Hematopoietic multipotent progenitor cell treated with erythropoietin and hydrocortisone succinate and interleukin-3 and kit ligand, for 4 days (in vitro differentiated cells): ENCODE measurements around the gene ZNF516.

Experiments used
- DNase-seq: peaks from one replicate; pipeline ENCODE4 v3.0.0-alpha.2; 2015

The ZNF516 gene

DNA sequence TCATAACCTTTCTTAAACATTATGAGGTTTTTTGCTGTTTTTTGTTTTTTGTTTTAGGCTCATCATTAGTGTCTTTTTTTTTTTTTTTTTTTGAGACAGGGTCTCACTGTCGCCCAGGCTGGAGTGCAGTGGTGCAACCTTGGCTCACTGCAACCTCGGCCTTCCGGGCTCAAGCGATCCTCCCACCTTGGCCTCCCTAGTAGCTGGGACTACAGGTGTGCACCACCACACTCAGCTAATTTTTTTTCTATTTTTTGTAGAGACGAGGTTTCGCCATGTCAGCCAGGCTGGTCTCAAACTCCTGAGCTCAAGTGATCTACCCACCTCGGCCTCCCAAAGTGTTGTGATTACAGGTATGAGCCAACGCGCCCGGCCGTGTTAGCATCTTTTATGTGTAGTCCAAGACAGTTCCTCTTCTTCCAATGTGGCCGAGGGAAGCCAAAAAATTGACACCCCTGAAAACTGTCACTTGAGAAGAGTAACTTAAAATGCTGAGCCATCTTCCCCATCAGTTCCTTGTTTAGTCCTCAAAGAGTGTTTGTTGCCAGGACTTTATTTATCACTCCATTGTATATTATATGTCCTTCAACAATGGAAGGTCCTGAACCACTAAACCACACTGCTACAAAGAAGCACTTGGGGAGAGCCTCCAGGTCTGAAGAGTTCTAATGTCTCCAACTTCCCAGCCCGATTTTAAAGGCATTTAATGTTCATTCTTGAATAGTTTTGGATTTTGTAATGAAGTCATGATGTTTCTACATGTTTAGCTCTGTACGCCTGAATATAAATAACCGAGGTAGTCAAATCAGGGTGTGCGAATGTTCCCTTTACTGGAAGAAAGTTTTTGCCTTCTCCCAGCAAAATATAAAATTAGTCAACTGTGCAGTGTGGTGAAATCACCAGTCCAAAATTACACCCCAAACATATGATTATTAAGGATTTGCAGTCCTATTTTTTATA is 26.4 kb downstream of the ZNF516 start:
- peak; percentile 44 for DNase-seq

DNA sequence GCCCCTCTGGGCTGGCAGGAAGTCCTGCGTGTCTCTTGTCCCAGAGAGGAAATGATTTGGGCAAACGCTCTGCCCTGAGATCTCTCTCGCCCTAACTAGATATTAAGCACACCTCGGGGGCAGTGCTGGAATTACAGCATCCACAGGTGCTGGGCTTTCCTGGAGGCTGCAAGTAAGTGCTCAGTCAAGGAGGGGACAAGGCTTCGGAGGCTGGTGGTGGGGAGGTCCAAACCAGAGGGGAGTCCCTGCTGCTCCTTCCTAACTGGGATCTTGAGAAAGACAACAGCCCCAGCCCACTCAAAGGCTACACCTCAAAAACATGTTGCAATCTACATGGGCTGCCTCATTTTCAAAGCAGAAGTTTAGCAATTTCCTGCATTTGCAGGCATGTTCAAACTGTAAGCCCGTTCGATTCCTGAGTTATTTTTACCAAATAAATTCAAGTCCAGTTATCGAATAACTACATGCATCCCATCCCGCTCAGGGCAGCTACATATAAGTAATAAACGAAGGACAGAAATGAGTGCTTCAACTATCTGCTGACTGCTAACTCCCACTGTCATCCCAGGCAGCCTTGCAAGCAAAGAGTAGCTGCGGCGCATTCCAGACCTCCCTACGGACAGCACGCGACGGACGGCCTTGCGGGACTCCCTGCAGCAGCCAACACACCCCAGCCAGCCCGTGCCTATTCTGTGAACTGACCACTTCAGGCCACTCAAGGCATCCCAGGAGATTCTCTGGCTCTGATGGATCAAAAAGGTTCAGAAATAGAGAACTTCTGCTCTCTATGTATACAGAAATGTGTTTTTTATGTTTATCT is 27.5 kb downstream of the ZNF516 start:
- peak; percentile 83 for DNase-seq

DNA sequence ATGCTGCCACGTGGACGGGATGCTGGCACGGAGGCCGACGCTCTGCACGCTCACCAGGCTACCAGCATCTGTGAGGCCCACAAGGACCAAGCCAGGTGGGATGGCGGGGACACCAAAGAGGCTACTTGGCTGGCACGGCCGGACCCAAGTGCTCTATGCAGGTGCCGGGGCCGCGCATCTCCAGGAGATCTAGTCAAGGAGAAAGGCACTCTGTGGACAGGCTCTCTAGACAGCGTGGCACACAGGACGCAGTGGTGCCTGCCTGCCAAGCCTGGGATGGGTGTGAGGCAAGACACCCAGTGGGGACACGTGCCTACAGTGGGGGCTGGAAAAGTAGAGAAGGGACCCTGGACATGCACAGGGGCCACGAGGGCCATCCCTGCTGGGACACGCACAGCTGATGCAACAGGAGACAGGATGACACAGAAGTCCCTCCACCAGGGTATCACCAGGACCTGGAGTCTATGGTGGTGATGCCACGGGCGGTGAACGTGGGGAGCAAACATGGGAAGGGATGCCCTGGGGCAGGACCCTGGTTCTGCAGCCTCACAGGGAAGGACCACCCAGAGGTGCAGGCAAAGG is 28.5 kb downstream of the ZNF516 start:
- no peak for DNase-seq

DNA sequence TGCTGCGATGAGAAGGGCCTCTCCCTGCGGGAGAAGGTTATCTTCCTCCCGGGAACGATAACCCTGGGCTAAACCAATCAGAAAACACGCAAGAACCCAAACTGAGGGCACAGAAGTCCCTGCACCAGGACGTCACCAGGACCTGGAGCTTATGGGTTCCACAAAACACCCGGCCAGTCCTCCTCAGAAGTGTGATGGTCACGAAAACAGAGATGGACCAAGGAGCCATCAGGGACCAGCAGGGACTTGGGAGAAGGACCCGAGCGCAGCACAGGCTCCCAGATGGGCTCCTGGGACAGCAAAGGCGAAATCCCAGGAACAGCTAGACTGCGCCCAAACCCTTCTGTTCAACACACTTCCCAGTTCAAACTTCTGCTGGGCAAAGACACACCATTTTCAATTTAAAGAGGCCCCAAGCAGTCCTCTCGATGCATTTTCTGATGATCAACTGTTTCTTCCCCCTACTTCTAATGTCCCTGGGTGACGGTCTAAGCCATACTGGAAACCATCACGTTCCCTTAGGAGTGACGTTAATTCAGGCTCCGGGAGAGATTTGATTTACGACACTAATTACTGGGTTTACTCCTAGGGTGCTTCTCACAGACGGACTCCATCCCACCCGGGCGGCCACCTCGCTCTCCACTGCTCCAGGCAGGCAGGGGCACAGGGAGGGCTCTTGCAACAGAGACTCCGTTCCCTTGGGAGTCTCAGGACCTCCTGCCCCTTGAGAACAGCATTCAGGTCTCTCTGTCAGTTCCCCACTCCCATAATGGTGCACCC is 29.2 kb downstream of the ZNF516 start:
- DNase-seq, result no peak

DNA sequence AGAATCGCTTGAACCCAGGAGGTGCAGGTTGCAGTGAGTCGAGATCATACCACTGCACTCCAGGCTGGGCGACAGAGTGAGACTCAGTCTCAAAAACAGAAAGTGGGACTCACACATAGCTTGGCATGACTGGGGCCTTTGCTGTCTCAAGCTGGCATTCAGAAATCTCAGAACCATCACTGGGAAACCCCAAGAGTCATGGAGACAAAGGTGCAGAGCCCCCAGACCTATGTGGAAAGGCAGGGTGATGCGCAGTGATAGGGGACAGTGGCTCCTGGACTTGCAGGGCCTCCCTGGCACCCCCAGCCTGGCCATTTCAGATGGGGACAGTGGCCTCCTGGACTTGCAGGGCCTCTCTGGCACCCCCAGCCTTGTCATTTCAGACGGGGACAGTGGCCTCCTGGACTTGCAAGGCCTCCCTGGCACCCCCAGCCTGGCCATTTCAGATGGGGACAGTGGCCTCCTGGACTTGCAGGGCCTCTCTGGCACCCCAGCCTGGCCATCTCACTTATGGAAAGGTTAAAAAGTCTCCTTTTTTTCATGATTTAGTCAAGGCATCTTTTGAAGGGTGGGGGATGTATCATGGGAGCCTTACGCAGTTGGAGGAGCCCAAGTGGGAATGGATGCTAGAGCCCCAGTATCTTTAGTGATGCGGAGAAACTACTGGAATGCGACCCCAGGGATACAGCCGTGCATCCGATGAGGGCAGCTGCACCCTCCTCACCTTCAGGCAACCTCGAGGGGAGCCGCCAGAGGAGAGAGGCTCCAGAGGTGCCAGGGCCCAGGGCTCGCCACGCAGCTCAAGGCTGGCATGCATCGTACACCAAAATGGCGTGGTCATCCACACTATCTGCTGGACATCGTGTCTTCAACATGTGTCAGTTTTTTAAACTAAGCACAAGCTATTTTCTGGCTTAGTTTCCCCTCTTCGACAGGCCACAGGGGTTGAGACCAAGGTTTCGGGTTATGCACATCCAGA is 30.5 kb downstream of the ZNF516 start:
- DNase-seq, result no peak

DNA sequence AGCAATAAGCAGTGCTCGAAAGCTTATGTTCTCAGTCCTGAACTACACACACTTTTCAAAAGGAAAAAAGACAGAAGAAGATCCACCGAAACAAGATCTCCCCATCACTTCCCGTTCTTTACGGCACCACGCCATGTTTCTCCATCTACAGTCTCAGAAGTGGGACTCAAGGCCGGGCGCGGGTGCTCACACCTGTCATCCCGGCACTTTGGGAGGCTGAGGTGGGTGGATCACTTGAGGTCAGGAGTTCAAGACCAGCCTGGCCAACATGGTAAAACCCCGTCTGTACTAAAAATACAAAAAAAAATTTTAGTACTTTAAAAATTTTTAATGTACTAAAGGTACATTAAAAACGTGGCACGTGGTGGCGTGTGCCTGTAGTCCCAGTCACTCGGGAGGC is 31.2 kb downstream of the ZNF516 start:
- no peak for DNase-seq

DNA sequence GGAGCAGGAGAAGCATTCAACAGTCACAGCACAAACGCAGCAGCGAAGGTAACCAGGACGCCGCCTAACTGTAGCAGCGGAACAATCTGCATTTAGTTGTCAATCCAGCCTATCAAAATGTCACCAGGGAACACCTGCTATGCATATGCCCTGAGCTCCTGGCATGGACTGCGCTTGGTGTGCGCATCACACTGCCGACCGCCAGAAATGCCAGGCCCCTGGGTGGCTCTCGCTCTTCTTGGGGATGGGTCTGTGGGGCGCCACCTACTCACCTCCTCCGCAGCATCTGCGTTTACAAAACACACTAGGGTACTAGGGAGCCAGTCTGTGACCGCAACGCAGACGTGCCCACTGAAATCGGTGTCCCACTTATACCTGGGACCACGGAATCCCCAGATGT is 31.7 kb downstream of the ZNF516 start:
- no peak for DNase-seq

DNA sequence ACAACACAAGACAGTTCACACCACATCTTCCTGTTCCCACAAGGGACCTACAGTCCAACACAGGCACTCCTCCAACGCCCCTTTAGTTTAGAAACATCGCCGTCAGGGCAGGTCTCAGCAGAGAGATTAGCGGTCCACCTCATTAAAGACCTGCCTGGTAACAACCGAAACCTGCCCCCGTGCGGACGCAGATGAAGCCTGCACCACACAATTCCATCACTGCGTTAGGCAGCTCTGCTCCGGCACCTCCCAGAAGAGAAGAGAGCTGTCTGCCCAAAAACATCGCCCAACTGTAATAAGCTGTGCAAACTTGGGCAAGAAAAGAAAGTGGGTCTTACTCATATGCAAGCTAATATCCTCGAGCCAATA is 32.7 kb downstream of the ZNF516 start:
- DNase-seq, result no peak

DNA sequence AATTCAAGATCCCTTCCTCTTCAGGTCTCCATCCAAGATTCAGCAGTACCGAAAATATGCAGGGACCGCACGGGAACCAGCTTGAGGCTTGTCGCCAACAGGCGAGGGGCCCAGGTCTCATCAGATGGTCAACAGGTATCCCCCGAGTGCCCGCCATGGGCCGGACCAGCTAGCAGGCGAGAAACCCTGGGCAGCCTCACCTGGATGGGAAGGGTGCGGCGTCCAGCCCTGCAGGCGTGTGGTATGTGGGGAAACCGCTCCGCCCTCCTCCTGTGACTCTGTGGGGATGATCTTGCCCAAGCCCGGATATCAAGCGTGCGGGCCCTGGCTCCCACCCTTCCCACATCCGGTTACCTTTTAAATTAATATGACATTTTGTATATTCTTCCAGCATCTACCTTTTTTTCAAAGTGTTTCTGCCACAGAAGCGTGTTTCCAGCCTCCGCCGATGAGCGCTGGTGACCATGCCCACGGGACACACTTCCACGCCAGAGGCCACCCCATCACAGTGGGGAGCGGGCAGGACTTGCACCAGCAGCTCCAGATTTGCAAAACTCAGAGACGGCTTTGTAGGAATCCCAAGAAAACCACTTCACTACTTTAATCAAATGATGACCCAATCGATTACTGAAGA is 33.2 kb downstream of the ZNF516 start:
- DNase-seq, result no peak

DNA sequence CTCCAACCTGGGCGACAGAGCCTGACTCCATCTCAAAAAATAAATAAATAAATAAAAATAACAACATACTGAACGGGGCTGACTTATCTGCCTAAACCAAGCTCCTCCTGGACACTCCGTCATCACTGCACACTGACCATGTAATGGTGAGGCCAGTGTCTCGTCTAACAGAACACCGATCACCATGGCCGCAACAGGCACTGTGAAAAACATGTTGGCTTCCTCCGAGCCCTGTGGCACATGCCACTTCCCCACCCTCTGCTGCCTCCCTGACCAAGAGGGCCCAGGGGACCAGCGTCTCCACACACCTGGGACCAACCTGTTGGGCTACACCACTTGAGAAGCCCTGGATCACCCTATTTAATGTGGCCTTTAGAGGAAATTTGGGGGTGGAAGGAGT is 33.9 kb downstream of the ZNF516 start:
- no peak for DNase-seq

DNA sequence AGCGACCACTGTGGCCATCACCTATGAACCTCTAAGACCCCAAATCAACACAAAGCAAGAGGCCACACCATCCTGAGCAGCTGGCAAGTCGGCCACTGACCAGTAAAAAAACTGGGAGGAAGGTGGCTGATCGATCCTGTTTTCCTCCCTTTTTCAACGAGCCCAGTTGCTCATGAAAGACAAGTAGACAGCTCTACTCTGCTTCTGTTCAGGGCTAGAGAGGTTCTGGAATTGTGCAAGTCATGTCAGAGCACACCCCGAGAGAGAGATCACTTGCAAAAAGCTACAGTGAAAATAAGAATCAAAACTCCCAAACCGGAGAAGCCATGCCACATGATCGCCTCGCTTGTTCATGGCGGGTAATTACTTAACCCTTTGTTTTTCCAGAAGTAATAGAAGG is 34.6 kb downstream of the ZNF516 start:
- no peak for DNase-seq

DNA sequence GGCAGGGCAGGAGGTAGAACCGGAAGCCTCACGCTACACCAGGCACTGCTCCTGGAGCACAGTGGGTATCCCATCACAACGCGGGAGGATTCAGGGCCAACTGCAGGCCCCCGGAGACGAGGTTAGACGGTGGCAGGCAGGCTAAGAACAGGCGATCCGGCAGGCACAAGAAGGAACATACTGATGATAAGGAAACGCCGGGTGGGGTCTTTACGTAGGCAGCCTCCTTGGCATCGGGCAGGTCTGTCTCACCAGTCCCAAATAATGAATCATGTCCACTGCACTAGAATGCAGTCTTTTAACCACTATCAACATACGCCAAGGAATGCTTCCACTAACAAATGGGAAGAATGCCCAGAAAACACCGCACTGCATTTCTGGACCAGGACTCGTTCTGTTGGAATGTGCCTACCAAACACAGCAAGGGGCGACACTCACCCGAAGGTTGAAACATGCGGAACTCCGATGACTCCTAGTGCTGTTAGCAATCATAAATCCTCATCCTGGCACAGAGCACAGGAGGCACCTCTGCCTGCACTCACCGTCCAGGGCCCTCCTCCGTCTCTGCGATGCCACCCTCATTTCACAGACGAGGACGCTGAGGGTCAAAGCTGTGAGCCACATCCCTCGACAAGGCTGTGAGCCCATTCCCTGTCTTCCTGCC is 35.2 kb downstream of the ZNF516 start:
- DNase-seq, result no peak

DNA sequence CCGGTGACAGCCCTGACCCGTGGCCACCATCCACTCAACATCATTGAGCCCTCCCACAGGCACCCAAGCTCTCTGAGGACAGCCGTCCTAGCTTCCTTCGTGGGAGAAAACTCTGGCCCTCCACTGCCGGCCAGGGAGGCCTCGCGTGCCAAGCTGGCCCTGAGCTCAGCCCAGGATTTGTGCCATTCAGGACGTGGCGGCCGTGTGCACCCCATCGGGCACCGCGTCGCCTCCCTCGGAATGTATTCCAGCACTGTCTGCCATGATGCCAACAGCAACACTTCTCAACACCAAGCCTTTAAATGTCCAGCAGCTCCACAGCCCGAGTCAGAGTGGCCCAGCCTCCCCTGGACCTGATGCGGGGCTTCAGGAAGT is 35.7 kb downstream of the ZNF516 start:
- DNase-seq, result no peak

DNA sequence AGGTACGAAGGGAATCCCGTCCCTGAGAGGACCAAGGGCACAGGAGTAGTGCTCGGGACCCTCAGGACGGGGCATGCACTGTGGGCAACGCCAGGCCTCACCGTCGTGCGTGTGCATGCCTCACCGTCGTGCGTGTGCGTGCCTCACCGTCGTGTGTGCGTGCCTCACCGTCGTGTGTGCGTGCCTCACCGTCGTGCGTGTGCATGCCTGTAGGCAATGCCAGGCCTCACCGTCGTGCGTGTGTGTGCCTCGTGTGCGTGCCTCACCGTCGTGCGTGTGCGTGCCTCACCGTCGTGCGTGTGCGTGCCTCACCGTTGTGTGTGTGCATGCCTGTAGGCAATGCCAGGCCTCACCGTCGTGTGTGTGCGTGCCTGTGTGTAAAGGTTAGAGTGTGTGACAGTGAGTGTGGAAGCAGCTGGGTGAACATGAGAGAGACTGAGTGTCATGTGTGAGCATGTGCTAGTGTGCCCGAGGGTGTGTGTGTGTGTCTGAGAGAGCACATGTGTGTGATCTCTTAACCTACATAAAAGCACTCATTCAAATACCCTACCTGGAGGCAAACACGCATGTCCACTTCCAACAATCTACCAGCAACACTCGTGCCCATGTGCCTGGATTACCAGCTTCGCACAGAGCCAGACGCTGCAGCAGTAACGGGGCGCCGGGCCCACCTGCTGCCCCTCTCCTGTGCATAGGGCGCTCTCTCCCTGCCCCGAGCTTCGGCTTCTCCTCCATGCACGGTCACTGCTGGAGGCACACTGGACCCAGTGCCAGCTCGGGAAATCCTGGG is 36.3 kb downstream of the ZNF516 start:
- no peak for DNase-seq

DNA sequence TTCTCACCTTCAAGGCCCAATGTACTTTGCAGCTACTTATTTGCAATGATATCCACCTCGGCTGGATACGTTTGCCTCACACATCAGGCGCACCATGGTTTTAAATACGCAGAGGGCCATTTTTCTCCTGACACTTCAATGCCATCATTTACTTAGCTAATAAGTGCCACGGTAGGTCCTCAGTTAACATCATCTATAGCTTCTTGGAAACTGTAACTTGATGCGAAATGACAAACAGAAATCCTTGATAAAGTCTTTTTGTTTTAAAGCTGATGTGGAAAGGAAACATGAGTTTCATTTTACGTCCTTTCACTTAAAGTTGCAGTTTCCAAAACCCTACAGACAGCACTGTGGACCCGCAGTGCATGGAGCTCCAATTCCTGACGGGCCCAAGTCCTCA is 37.1 kb downstream of the ZNF516 start:
- DNase-seq, result no peak

DNA sequence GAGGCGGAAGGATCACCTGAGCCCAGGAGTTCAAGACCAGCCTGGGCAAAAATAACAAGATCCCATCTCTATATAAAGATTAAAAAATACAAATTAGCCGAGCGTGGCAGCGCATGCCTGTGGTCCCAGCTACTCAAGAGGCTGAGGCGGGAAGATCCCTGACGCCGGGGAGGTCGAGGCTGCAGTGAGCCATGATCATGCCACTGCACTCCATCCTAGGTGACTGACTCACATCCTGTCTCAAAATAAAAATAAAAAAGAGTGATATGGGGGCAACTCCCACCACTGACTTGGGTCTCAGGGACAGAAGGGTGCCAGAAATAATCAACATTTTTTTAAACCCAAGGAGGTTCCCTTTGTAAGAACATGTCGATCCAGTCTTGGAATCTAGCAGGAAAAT is 37.6 kb downstream of the ZNF516 start:
- DNase-seq, result no peak

DNA sequence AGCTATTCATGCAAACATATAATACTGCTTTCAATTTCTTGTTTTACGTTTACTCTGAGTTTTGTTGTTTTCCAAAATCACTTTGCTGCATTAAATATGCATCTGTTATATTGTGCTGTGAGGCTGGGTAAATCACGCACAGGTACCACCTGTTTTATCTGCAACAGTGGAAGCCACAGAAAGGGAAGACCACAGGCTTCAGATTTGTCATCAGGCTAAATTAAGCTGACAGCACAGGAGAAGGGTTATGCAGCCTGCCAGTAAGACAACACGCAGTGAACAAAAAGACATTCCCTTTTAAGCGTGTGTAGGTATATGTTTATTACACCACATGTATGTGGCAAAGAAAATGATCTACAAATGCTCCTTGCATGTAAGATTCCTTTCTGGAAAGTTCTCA is 38.2 kb downstream of the ZNF516 start:
- no peak for DNase-seq

DNA sequence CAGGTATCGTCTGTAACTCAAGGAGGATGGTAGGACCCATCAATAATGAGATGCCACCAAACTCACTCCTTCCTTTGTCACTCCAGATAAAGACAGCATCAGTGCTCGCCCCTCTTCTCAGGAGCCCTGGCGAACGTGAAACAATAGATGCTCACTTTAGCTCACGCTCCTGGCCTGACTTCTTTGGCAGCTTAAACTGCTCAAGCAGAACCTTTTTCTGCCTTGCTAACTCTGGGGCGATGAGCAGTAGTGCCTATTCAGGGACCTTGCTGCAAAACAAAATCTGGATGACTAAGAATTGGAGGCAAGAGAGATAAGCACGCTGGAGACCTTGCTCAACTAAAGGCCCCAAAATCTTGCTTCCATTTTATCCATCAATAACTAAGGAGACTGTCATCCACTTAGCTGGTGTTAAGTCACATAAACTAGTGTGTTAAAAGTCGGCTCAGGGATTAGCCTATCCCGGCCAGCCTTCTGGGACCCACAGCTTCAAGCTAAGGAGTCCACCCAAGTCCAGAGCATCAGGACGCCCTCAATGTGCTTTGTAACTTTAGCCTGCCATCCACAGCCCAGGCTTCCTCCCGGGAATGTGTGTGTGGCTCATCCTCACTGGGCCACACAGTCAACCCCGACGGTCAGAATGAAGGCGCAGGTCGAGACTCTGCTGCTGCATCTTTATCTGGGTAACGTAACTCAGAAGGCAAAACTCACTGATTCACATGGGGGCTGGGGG is 38.9 kb downstream of the ZNF516 start:
- DNase-seq, result no peak
